Vein endothelial cell (primary cell): ENCODE measurements around the gene CCDC146. TPM values are rescaled to one million over a fixed set of nuclear protein-coding genes. Genes with fewer than 3 reads are reported as not detected.

Experiments used
- total RNA-seq: library from RNA; depleted of rRNA; stranded (reverse); fragments of >200 nt; gene quantifications from 2 replicates; pipeline ENCODE4 v1.2.3, GENCODE V29; 2012

The CCDC146 gene
- 0.67 and 1.6 TPM in 2 replicates for total RNA-seq

GRCh38 chr7:77121860-77122681 lies at the start of gene CCDC146:
Gene CCDC146 (plus strand): TSS chr7:77122615. CDS start chr7:77167669, 45,054 bp downstream.

GRCh38 chr7:77199013-77199966 lies 76.9 kb downstream of the CCDC146 start, which contains the start of gene FGL2:
Gene FGL2 (minus strand): TSS chr7:77199819. CDS start chr7:77199793, 26 bp downstream.

Other genes with a start within 250 kb of the CCDC146 start
- gene SPDYE17, start 90.3 kb upstream of the CCDC146 start, total RNA-seq = not detected in 2 replicates
- gene SPDYE18, start 60.1 kb upstream of the CCDC146 start, total RNA-seq = 0.33 TPM in 1 of 2 replicates, not detected in the other
- under 0.01 TPM in 1 of 2 replicates, not detected in the other for gene FGL2, start 77.2 kb downstream of the CCDC146 start, total RNA-seq